IMR-90 (cell line): ENCODE results near the gene MYO3B. TPM values are rescaled to one million over a fixed set of nuclear protein-coding genes. Genes with fewer than 3 reads are reported as not detected.

Source experiments
- ATAC-seq: fragments of 200-7000 bp; cut with Tn5 transposase; 2 replicates; pipeline ENCODE4 v1.9.1; 2020; ENCODE audit warnings: low read depth, mild to moderate bottlenecking, moderate library complexity
- BruUV-seq: library from RNA; stranded (reverse); fragments of 400-500 nt; replicated peaks from 2 replicates; lab custom pipeline; 2021; lab: Mats Ljungman, UMichigan
- CTCF ChIA-PET: fragments of 300-600 bp; formaldehyde crosslinking; extraction: SDS; loops from one replicate; lab custom pipeline; 2021; ENCODE audit warnings: antibody characterized with exemption; lab: Yijun Ruan, JAX
- POLR2A ChIA-PET: fragments of 300-600 bp; sonication (Branson Sonifier 250); formaldehyde crosslinking; loops from one replicate; lab custom pipeline; 2022; ENCODE audit warnings: antibody characterized with exemption; ENCODE audit not compliant: unreplicated experiment; lab: Charles Lee
- DNase-seq: peaks from one replicate; pipeline ENCODE4 v3.0.0; 2013
- H2AFZ ChIP-seq: replicated peaks from 2 replicates; pipeline ENCODE3; 2013; ENCODE audit warnings: low read length, mild to moderate bottlenecking; ENCODE audit not compliant: poor library complexity
- H2AK5ac ChIP-seq: 2 replicates; pipeline ENCODE4 v1.6.1; 2013; ENCODE audit warnings: low read depth, low read length, inconsistent platforms
- H2AK9ac ChIP-seq: replicated peaks from 2 replicates; pipeline ENCODE3; 2013; ENCODE audit warnings: mild to moderate bottlenecking, low read depth, low read length, moderate library complexity; ENCODE audit not compliant: poor library complexity
- H2BK120ac ChIP-seq: 2 replicates; pipeline ENCODE4 v1.6.1; 2013; ENCODE audit warnings: low read depth, low read length, inconsistent platforms
- H2BK15ac ChIP-seq: 3 replicates; pipeline ENCODE4 v1.6.1; 2013; ENCODE audit warnings: low read depth, low read length, inconsistent platforms
- H2BK20ac ChIP-seq: 2 replicates; pipeline ENCODE4 v1.6.1; 2013; ENCODE audit warnings: low read depth, mild to moderate bottlenecking, inconsistent platforms, low read length, moderate library complexity
- H2BK5ac ChIP-seq: 2 replicates; pipeline ENCODE4 v1.6.1; 2013; ENCODE audit warnings: mild to moderate bottlenecking, low read depth, low read length, inconsistent platforms; ENCODE audit not compliant: poor library complexity, severe bottlenecking
- H3K14ac ChIP-seq: replicated peaks from 2 replicates; pipeline ENCODE4 v1.6.1; 2013; ENCODE audit warnings: low read depth, low read length, inconsistent platforms
- H3K18ac ChIP-seq: 2 replicates; pipeline ENCODE4 v1.6.1; 2013; ENCODE audit warnings: low read depth, low read length, control low read depth
- H3K23ac ChIP-seq: 2 replicates; pipeline ENCODE4 v1.6.1; 2013; ENCODE audit warnings: low read depth, low read length, inconsistent platforms
- H3K27ac ChIP-seq: 2 replicates; pipeline ENCODE4 v1.5.1; 2013; ENCODE audit warnings: mild to moderate bottlenecking, control low read depth, low read length; ENCODE audit not compliant: insufficient read depth
- H3K27me3 ChIP-seq: 2 replicates; pipeline ENCODE4 v1.6.1; 2013; ENCODE audit warnings: low read length; ENCODE audit not compliant: control insufficient read depth, insufficient read depth
- H3K36me3 ChIP-seq: 2 replicates; pipeline ENCODE4 v1.6.1; 2013; ENCODE audit warnings: low read length, mixed read lengths; ENCODE audit not compliant: control insufficient read depth, insufficient read depth
- H3K4ac ChIP-seq: 2 replicates; pipeline ENCODE4 v1.6.1; 2013; ENCODE audit warnings: low read depth, low read length, inconsistent platforms
- H3K4me1 ChIP-seq: 2 replicates; pipeline ENCODE4 v1.6.1; 2013; ENCODE audit warnings: low read length, mixed read lengths; ENCODE audit not compliant: control insufficient read depth, insufficient read depth
- H3K4me2 ChIP-seq: 2 replicates; pipeline ENCODE4 v1.6.1; 2013; ENCODE audit warnings: low read depth, mild to moderate bottlenecking, control low read depth, low read length, moderate library complexity
- H3K4me3 ChIP-seq: 2 replicates; pipeline ENCODE4 v1.5.1; 2013; ENCODE audit warnings: low read depth, mild to moderate bottlenecking, control low read depth, low read length, moderate library complexity; ENCODE audit not compliant: insufficient read depth
- H3K56ac ChIP-seq: 2 replicates; pipeline ENCODE4 v1.6.1; 2013; ENCODE audit warnings: low read length, inconsistent platforms; ENCODE audit not compliant: insufficient read depth; ENCODE audit errors: extremely low read depth
- H3K79me1 ChIP-seq, 2 experiments: 2 replicates each; pipeline ENCODE4 v1.6.1; 2013; ENCODE audit warnings: low read length in 2 of 2, inconsistent platforms in 1 of 2, low read depth in 1 of 2
- H3K9ac ChIP-seq: 2 replicates; pipeline ENCODE4 v1.6.1; 2013; ENCODE audit warnings: low read depth, low read length, control low read depth
- H3K9me1 ChIP-seq: 2 replicates; pipeline ENCODE4 v1.6.1; 2013; ENCODE audit warnings: low read length, inconsistent platforms; ENCODE audit not compliant: insufficient read depth
- H3K9me3 ChIP-seq: 2 replicates; pipeline ENCODE4 v1.6.1; 2013; ENCODE audit warnings: low read length; ENCODE audit not compliant: control insufficient read depth, insufficient read depth
- H4K20me1 ChIP-seq: 2 replicates; pipeline ENCODE4 v1.6.1; 2013; ENCODE audit warnings: low read length, inconsistent platforms; ENCODE audit not compliant: insufficient read depth
- H4K5ac ChIP-seq: 2 replicates; pipeline ENCODE4 v1.6.1; 2013; ENCODE audit warnings: mild to moderate bottlenecking, low read depth, low read length, control low read depth
- H4K8ac ChIP-seq, 2 experiments: 2 replicates each; pipeline ENCODE4 v1.6.1; 2013; ENCODE audit warnings: low read depth in 2 of 2, low read length in 2 of 2, control low read depth in 1 of 2, inconsistent platforms in 1 of 2
- H4K91ac ChIP-seq: 2 replicates; pipeline ENCODE4 v1.6.1; 2013; ENCODE audit warnings: low read depth, low read length, inconsistent platforms; ENCODE audit not compliant: insufficient read depth
- CEBPB ChIP-seq: IDR thresholded peaks from 2 replicates; pipeline ENCODE4 v1.6.1; 2012; ENCODE audit warnings: low read depth, low read length, improper control_type of control experiment
- CHD1 ChIP-seq: IDR thresholded peaks from 2 replicates; pipeline ENCODE4 v1.6.1; 2012; ENCODE audit warnings: low read depth, low read length, improper control_type of control experiment
- FOS ChIP-seq: fragments of 150-350 bp; IDR thresholded peaks from 2 replicates; pipeline ENCODE4 v1.6.1; 2016; ENCODE audit warnings: low read depth, low read length
- MAFK ChIP-seq: IDR thresholded peaks from 2 replicates; pipeline ENCODE4 v1.6.1; 2012; ENCODE audit warnings: low read depth, low read length, improper control_type of control experiment
- MAZ ChIP-seq: IDR thresholded peaks from 2 replicates; pipeline ENCODE4 v1.6.1; 2012; ENCODE audit warnings: low read depth, mild to moderate bottlenecking, low read length, improper control_type of control experiment, moderate library complexity, borderline replicate concordance
- MXI1 ChIP-seq: IDR thresholded peaks from 2 replicates; pipeline ENCODE4 v1.6.1; 2012; ENCODE audit warnings: low read depth, mild to moderate bottlenecking, low read length, moderate library complexity, borderline replicate concordance
- NFE2L2 ChIP-seq: fragments of 150-350 bp; IDR thresholded peaks from 2 replicates; pipeline ENCODE4 v1.6.1; 2016; ENCODE audit warnings: low read depth, mild to moderate bottlenecking, low read length
- POLR2A ChIP-seq: IDR thresholded peaks from 2 replicates; pipeline ENCODE4 v1.6.1; 2012; ENCODE audit warnings: mild to moderate bottlenecking, low read depth, low read length
- RAD21 ChIP-seq: IDR thresholded peaks from 2 replicates; pipeline ENCODE4 v1.6.1; 2012; ENCODE audit warnings: low read length, improper control_type of control experiment
- RCOR1 ChIP-seq: IDR thresholded peaks from 2 replicates; pipeline ENCODE4 v1.6.1; 2012; ENCODE audit warnings: mild to moderate bottlenecking, low read length, improper control_type of control experiment; ENCODE audit not compliant: insufficient replicate concordance
- RFX5 ChIP-seq: IDR thresholded peaks from 2 replicates; pipeline ENCODE4 v1.8.0; 2012; ENCODE audit warnings: low read depth, mild to moderate bottlenecking, low read length, moderate library complexity
- SMC3 ChIP-seq: fragments of 150-350 bp; IDR thresholded peaks from 2 replicates; pipeline ENCODE4 v1.6.1; 2016; ENCODE audit warnings: low read depth, mild to moderate bottlenecking, antibody characterized with exemption, low read length, moderate library complexity
- WGBS, 2 experiments: methylation state at CpG; one replicate each; pipeline versions ENCODE4 v1.1.5 to v1.1.7; 2013; ENCODE audit warnings: missing lambda C conversion rate in 2 of 2; ENCODE audit not compliant: insufficient read length in 1 of 2; ENCODE audit errors: extremely low coverage in 2 of 2; 5-methylcytosine and 5-hydroxymethylcytosine counted together
- dilution Hi-C: fragments of 300-500 bp; cut with HindIII; formaldehyde crosslinking; loops from one replicate; pipeline ENCODE4 v1.14.3; 2018; ENCODE audit warnings: low sequenced_read_pairs; ENCODE audit not compliant: unreplicated experiment
- in situ Hi-C: fragments of 300-500 bp; cut with MboI; formaldehyde crosslinking; loops from 3 replicates; pipeline ENCODE4 v1.14.3; 2019; ENCODE audit warnings: low sequenced_read_pairs, inconsistent platforms, mixed read lengths
- intact Hi-C: fragments of 100-400 bp; cut with micrococcal nuclease; formaldehyde crosslinking; loops from 2 replicates; pipeline ENCODE4 v1.10.0; 2022
- polyA plus RNA-seq, 3 experiments: library from polyadenylated mRNA; depleted of rRNA; stranded (reverse); fragments of >200 nt; gene quantifications; 2 replicates each; pipeline ENCODE4 v1.2.3, GENCODE V29; 2012; ENCODE audit warnings: low replicate concordance in 1 of 3
- total RNA-seq: library from RNA; depleted of rRNA; stranded (reverse); fragments of >200 nt; gene quantifications from 2 replicates; pipeline ENCODE4 v1.2.3, GENCODE V29; 2012
- TF ChIP-seq, protein P1 (sequence below): conservative IDR thresholded peaks from 2 replicates; pipeline ENCODE4 v1.5.1; 2012; ENCODE audit warnings: mild to moderate bottlenecking, low read depth, low read length, improper control_type of control experiment
- TF ChIP-seq, protein P2 (sequence below): fragments of 150-350 bp; IDR thresholded peaks from 2 replicates; pipeline ENCODE4 v1.6.1; 2016; ENCODE audit warnings: low read depth, mild to moderate bottlenecking, low read length, moderate library complexity, borderline replicate concordance
- TF ChIP-seq, protein P3 (sequence below): fragments of 150-350 bp; IDR thresholded peaks from 2 replicates; pipeline ENCODE4 v1.6.1; 2017; ENCODE audit warnings: mild to moderate bottlenecking, antibody characterized with exemption, low read length, low read depth

Gene MYO3B
- total and polyA plus RNA-seq, 2 of the 4 experiments (the other 2 are of a cell fraction), result 0.02 TPM; not detected in 1

DNA sequence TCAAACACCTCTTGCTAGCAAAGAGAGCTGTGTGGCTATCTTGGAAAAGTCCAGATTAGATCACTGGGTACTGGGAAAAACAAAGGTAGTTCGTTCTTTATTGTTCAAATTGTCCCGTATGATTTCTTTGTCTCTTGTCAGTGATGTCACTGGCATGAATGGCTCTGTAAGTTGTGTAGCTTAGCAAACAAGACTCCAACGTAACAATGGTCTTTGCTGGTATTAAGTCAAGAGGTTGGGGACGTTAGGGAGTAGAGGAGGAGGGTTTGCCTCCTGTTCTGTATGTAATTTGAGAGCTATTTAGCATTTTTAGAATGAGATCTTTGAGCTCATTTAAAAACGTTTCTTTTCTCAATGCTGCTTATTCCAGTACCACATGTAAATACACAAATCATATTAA lies 320.7 kb downstream of the MYO3B start:
- Histone ChIP-seq H3K9ac (no peak overlapping the region), H4K5ac (no peak overlapping the region), H3K27me3 (no peaks in the 10 kb centered on the region; the same call in 1 of the 2 replicates), H3K4ac (no peak overlapping the region), H2BK5ac (no peak overlapping the region), H2AFZ (no peak overlapping the region), H3K23ac (no peak overlapping the region), H3K14ac (no peak overlapping the region), H3K9me1 (no peaks in the 10 kb centered on the region), H4K20me1 (no peaks in the 10 kb centered on the region), H4K91ac (no peak overlapping the region), H3K56ac (no peak overlapping the region), H2BK20ac (no peak overlapping the region), H3K18ac (no peak overlapping the region), H3K9me3 (no peaks in the 10 kb centered on the region), H3K4me3 (no peak overlapping the region), H2BK15ac (no peak overlapping the region), H3K4me2 (no peak overlapping the region), H4K8ac (no peak overlapping the region), H2AK5ac (no peak overlapping the region), H2BK120ac (no peak overlapping the region), H3K4me1 (no peaks in the 10 kb centered on the region), H3K36me3 (no peaks in the 10 kb centered on the region), H3K79me1 (no peaks in the 10 kb centered on the region), H3K27ac (no peak overlapping the region), H2AK9ac (no peak overlapping the region)
- ATAC-seq, result no peak
- DNase-seq, result no peak
- WGBS, 2 experiments, result 70% methylated on average over 2 of the region's 5 CpGs; no CpG with 5 or more reads in 1 of the 2 experiments
- no TSS peak for BruUV-seq
- dilution Hi-C loops (no loop called here), in situ Hi-C loops (no loop called here), intact Hi-C loops (no loop called here)
- TF ChIP-seq NFE2L2 (no peak), FOS (no peak), MAZ (no peak), CEBPB (no peak), CHD1 (no peak), RAD21 (no peak), RFX5 (no peak), MAFK (no peak), RCOR1 (no peak), POLR2A (no peak), SMC3 (no peak), MXI1 (no peak)
- TF ChIP-seq, protein P1, sequence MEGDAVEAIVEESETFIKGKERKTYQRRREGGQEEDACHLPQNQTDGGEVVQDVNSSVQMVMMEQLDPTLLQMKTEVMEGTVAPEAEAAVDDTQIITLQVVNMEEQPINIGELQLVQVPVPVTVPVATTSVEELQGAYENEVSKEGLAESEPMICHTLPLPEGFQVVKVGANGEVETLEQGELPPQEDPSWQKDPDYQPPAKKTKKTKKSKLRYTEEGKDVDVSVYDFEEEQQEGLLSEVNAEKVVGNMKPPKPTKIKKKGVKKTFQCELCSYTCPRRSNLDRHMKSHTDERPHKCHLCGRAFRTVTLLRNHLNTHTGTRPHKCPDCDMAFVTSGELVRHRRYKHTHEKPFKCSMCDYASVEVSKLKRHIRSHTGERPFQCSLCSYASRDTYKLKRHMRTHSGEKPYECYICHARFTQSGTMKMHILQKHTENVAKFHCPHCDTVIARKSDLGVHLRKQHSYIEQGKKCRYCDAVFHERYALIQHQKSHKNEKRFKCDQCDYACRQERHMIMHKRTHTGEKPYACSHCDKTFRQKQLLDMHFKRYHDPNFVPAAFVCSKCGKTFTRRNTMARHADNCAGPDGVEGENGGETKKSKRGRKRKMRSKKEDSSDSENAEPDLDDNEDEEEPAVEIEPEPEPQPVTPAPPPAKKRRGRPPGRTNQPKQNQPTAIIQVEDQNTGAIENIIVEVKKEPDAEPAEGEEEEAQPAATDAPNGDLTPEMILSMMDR, result no peak
- TF ChIP-seq, protein P2, sequence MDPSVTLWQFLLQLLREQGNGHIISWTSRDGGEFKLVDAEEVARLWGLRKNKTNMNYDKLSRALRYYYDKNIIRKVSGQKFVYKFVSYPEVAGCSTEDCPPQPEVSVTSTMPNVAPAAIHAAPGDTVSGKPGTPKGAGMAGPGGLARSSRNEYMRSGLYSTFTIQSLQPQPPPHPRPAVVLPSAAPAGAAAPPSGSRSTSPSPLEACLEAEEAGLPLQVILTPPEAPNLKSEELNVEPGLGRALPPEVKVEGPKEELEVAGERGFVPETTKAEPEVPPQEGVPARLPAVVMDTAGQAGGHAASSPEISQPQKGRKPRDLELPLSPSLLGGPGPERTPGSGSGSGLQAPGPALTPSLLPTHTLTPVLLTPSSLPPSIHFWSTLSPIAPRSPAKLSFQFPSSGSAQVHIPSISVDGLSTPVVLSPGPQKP, result no peak
- TF ChIP-seq, protein P3, sequence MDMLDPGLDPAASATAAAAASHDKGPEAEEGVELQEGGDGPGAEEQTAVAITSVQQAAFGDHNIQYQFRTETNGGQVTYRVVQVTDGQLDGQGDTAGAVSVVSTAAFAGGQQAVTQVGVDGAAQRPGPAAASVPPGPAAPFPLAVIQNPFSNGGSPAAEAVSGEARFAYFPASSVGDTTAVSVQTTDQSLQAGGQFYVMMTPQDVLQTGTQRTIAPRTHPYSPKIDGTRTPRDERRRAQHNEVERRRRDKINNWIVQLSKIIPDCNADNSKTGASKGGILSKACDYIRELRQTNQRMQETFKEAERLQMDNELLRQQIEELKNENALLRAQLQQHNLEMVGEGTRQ, result no peak
- POLR2A ChIA-PET, result no interaction called here
- CTCF ChIA-PET, result no interaction called here
